HL-60/S4 (cell line): ENCODE measurements around the gene GRID2IP.
"Not testable (repeated sequence)": the region's sequence is repeated elsewhere in the genome, so short reads cannot be mapped to it uniquely, and the experiment has no call there.

ENCODE experiments used
- in situ Hi-C: fragments of 300-500 bp; cut with MboI; formaldehyde crosslinking; loops from 2 replicates; pipeline ENCODE4 v1.14.3; 2022; ENCODE audit warnings: low sequenced_read_pairs

The GRID2IP gene

GRCh38 chr7:6453734-6454133 is 97.5 kb downstream of the GRID2IP start:
- in situ Hi-C loops: no loop called here

GRCh38 chr7:6451224-6451705 is 100.0 kb downstream of the GRID2IP start:
- in situ Hi-C loops: no loop called here

- in situ Hi-C loops: not testable (repeated sequence)
These were observed 100.7 kb downstream of the GRID2IP start for GRCh38 chr7:6450591-6450990.

GRCh38 chr7:6449884-6450283 is 101.4 kb downstream of the GRID2IP start:
- in situ Hi-C loops: not testable (repeated sequence)

- in situ Hi-C loops: no loop called here
These were observed 102.2 kb downstream of the GRID2IP start for GRCh38 chr7:6448943-6449543.

GRCh38 chr7:6447581-6448199 is 103.6 kb downstream of the GRID2IP start, which contains the start of gene DAGLB:
TSS of gene DAGLB (minus strand) at chr7:6447954. CDS start at chr7:6447842, 112 bp downstream.
- in situ Hi-C loops: no loop called here
